ENCODE measurements around the gene MYH3.

DNA sequence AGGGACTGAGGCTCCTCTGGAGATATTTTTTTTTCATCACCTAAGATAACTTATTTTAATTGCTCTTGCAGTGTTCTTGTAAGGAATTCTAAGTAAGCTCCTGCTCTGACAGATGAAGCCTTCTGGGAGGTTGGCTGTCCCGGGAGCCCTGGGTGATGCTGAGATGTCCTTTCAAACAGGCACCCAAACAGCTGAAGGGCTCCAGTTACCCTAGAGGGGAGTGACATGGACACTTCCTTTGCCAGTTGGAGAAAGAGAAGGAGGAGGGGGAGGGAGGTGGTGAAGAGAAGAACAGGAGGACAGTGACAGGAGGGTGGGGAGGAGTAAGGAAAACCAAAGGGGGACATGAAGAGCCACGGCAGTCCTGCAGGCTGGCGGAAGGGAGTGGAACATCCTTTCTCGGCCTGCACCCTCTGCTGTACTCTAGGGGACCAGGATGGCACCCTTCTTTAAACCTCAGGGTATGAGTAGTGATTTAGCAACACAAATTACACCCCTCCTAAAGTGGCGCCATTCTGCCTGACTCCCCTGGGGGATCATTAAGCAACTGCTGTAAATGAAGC is 51.8 kb downstream of the MYH3 start:
- TF ChIP-seq POLR2AphosphoS5 (IDR thresholded peaks at IDR 0.05), result no peak
- TF ChIP-seq, protein P1, sequence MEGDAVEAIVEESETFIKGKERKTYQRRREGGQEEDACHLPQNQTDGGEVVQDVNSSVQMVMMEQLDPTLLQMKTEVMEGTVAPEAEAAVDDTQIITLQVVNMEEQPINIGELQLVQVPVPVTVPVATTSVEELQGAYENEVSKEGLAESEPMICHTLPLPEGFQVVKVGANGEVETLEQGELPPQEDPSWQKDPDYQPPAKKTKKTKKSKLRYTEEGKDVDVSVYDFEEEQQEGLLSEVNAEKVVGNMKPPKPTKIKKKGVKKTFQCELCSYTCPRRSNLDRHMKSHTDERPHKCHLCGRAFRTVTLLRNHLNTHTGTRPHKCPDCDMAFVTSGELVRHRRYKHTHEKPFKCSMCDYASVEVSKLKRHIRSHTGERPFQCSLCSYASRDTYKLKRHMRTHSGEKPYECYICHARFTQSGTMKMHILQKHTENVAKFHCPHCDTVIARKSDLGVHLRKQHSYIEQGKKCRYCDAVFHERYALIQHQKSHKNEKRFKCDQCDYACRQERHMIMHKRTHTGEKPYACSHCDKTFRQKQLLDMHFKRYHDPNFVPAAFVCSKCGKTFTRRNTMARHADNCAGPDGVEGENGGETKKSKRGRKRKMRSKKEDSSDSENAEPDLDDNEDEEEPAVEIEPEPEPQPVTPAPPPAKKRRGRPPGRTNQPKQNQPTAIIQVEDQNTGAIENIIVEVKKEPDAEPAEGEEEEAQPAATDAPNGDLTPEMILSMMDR (IDR thresholded peaks at IDR 0.05), result no peak
